Measurements from ENCODE around the gene C3orf20.

C3orf20 gene

GRCh38 chr3:14674841-14675240 is at the start of gene C3orf20:
Gene C3orf20 (plus strand): TSS chr3:14675141. CDS start chr3:14682714, 7,573 bp downstream.
- no peak for DNase-seq

- DNase-seq: no peak
Measured at GRCh38 chr3:14625443-14625842, 49.5 kb upstream of the C3orf20 start.

- no peak for DNase-seq
Measured at GRCh38 chr3:14627815-14628214, 47.1 kb upstream of the C3orf20 start.

- no peak for DNase-seq
Measured at GRCh38 chr3:14628406-14628805, 46.5 kb upstream of the C3orf20 start.

GRCh38 chr3:14630404-14631100 is 44.4 kb upstream of the C3orf20 start:
- no peak for DNase-seq

GRCh38 chr3:14631101-14631497 is 43.8 kb upstream of the C3orf20 start:
- DNase-seq: no peak

- no peak for DNase-seq
Measured at GRCh38 chr3:14631687-14632441, 43.1 kb upstream of the C3orf20 start.

- DNase-seq: no peak
Measured at GRCh38 chr3:14632442-14632930, 42.5 kb upstream of the C3orf20 start.

- no peak for DNase-seq
Measured at GRCh38 chr3:14633417-14633816, 41.5 kb upstream of the C3orf20 start.

GRCh38 chr3:14633819-14634424 is 41.0 kb upstream of the C3orf20 start:
- DNase-seq: no peak

- no peak for DNase-seq
Measured at GRCh38 chr3:14634763-14635400, 40.1 kb upstream of the C3orf20 start.

GRCh38 chr3:14636496-14637087 is 38.3 kb upstream of the C3orf20 start:
- DNase-seq: no peak

- DNase-seq: no peak
Measured at GRCh38 chr3:14640157-14640562, 34.8 kb upstream of the C3orf20 start.

GRCh38 chr3:14640734-14641133 is 34.2 kb upstream of the C3orf20 start:
- DNase-seq: no peak

GRCh38 chr3:14641346-14641745 is 33.6 kb upstream of the C3orf20 start:
- no peak for DNase-seq

GRCh38 chr3:14645453-14645852 is 29.5 kb upstream of the C3orf20 start:
- no peak for DNase-seq

GRCh38 chr3:14646131-14646573 is 28.8 kb upstream of the C3orf20 start:
- no peak for DNase-seq

GRCh38 chr3:14646589-14647413 is 28.1 kb upstream of the C3orf20 start:
- no peak for DNase-seq

- DNase-seq: no peak
Measured at GRCh38 chr3:14647976-14648955, 26.7 kb upstream of the C3orf20 start.

- no peak for DNase-seq
Measured at GRCh38 chr3:14649466-14649865, 25.5 kb upstream of the C3orf20 start.

GRCh38 chr3:14650193-14650592 is 24.7 kb upstream of the C3orf20 start:
- no peak for DNase-seq

Measured in amniotic stem cell (primary cell).